Activated CD4-positive, alpha-beta T cell treated with anti-CD3 and anti-CD28 coated beads, Interleukin-2, Interleukin-6, amounts not matched to agents 100 ng/mL and 50 ng/mL, durations not matched to agents 16 hours and 8 hours (primary cell): ENCODE measurements around the gene TNIK.

Source experiments
- DNase-seq: peaks from one replicate; pipeline ENCODE4 v3.0.0-alpha.2; 2020

The TNIK gene

GRCh38 chr3:171356251-171356650 is 104.0 kb downstream of the TNIK start:
- DNase-seq = no peak

GRCh38 chr3:171354706-171355582 is 105.3 kb downstream of the TNIK start:
- DNase-seq = no peak

- DNase-seq = no peak
Observed at GRCh38 chr3:171354049-171354705, 106.0 kb downstream of the TNIK start.

GRCh38 chr3:171353423-171353822 is 106.8 kb downstream of the TNIK start:
- DNase-seq = no peak

- no peak for DNase-seq
Observed at GRCh38 chr3:171352387-171352935, 107.7 kb downstream of the TNIK start.

- DNase-seq = no peak
Observed at GRCh38 chr3:171351676-171352075, 108.5 kb downstream of the TNIK start.

GRCh38 chr3:171350364-171350763 is 109.8 kb downstream of the TNIK start:
- DNase-seq = no peak

- DNase-seq = no peak
Observed at GRCh38 chr3:171349392-171349791, 110.8 kb downstream of the TNIK start.

- DNase-seq = no peak
Observed at GRCh38 chr3:171348121-171348520, 112.1 kb downstream of the TNIK start.

- DNase-seq = peak; percentile 20
Observed at GRCh38 chr3:171347301-171348039, 112.7 kb downstream of the TNIK start.

GRCh38 chr3:171346582-171347300 is 113.5 kb downstream of the TNIK start:
- no peak for DNase-seq

GRCh38 chr3:171346019-171346418 is 114.2 kb downstream of the TNIK start:
- DNase-seq = no peak

GRCh38 chr3:171345107-171345843 is 114.9 kb downstream of the TNIK start:
- no peak for DNase-seq

- DNase-seq = peak; percentile 4
Observed at GRCh38 chr3:171343693-171344092, 116.5 kb downstream of the TNIK start.

GRCh38 chr3:171342783-171343420 is 117.3 kb downstream of the TNIK start:
- no peak for DNase-seq

- no peak for DNase-seq
Observed at GRCh38 chr3:171342200-171342599, 118.0 kb downstream of the TNIK start.

- no peak for DNase-seq
Observed at GRCh38 chr3:171340434-171340833, 119.8 kb downstream of the TNIK start.

GRCh38 chr3:171339598-171339997 is 120.6 kb downstream of the TNIK start:
- no peak for DNase-seq

GRCh38 chr3:171336406-171336805 is 123.8 kb downstream of the TNIK start:
- no peak for DNase-seq

GRCh38 chr3:171335559-171335958 is 124.6 kb downstream of the TNIK start:
- no peak for DNase-seq

- DNase-seq = no peak
Observed at GRCh38 chr3:171334465-171334811, 125.8 kb downstream of the TNIK start.
